ENCODE data around the gene CACNA1S. TPM values are rescaled to one million over a fixed set of nuclear protein-coding genes. Genes with fewer than 3 reads are reported as not detected.

The CACNA1S gene
- total and polyA plus RNA-seq, 2 of the 4 experiments (the other 2 are of a cell fraction): not detected

DNA sequence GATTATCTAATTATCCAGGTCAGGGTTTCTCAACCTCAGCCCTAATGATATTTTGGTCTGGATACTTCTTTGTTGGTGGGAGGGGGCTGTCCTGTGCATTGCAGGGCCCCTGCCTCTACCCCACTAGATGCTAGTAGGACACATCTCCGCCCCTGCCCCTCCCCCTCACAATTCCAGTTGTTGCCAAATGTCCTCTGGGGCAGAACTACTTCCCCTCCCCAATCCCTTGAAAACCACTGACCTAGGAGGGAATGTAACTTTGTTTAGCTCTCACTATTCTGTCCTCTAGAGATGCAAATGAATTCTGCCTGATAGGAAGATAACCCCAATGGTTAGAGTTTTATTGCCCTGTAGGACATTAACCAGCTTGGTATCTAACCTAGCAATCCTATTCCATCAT is 8.1 kb downstream of the CACNA1S start:
- Histone ChIP-seq H4K8ac (ENCODE audit: low read depth in 2 of 2, low read length in 2 of 2) (no peak overlapping the region), H3K9ac (ENCODE audit: low read depth, low read length) (no peak overlapping the region), H4K91ac (ENCODE audit: insufficient read depth, low read depth, low read length) (no peak overlapping the region), H3K9me1 (ENCODE audit: insufficient read depth, low read length) (no peaks in the 10 kb centered on the region), H3K4me3 (ENCODE audit: insufficient read depth, low read depth, low read length) (no peak overlapping the region), H2AFZ (replicated peaks; ENCODE audit: low read length, poor library complexity) (no peak overlapping the region), H2BK20ac (ENCODE audit: low read depth, low read length) (no peak overlapping the region), H2AK9ac (replicated peaks; ENCODE audit: low read depth, low read length, poor library complexity) (no peak overlapping the region), H2AK5ac (ENCODE audit: low read depth, low read length) (no peak overlapping the region), H2BK120ac (ENCODE audit: low read depth, low read length) (no peak overlapping the region), H3K27me3 (ENCODE audit: control insufficient read depth, insufficient read depth, low read length) (peaks cover 69% of the 10 kb centered on the region), H3K4me2 (ENCODE audit: low read depth, low read length) (no peak overlapping the region), H3K79me1 (ENCODE audit: low read depth in 1 of 2, low read length in 2 of 2) (no peaks in the 10 kb centered on the region), H2BK5ac (ENCODE audit: low read depth, low read length, poor library complexity, severe bottlenecking) (no peak overlapping the region), H2BK15ac (ENCODE audit: low read depth, low read length) (no peak overlapping the region), H3K4me1 (ENCODE audit: control insufficient read depth, insufficient read depth, low read length) (no peaks in the 10 kb centered on the region), H3K23ac (ENCODE audit: low read depth, low read length) (no peak overlapping the region), H3K9me3 (ENCODE audit: control insufficient read depth, insufficient read depth, low read length) (no peaks in the 10 kb centered on the region), H4K20me1 (ENCODE audit: insufficient read depth, low read length) (no peaks in the 10 kb centered on the region), H3K18ac (ENCODE audit: low read depth, low read length) (no peak overlapping the region), H3K14ac (replicated peaks; ENCODE audit: low read depth, low read length) (no peak overlapping the region), H4K5ac (ENCODE audit: low read depth, low read length) (no peak overlapping the region), H3K4ac (ENCODE audit: low read depth, low read length) (no peak overlapping the region), H3K36me3 (ENCODE audit: control insufficient read depth, insufficient read depth, low read length) (no peaks in the 10 kb centered on the region), H3K56ac (ENCODE audit: extremely low read depth, insufficient read depth, low read length) (no peak overlapping the region), H3K27ac (ENCODE audit: insufficient read depth, low read length) (no peak overlapping the region)
- no CpG with 5 or more reads among the region's 1 CpG for WGBS, 2 experiments (ENCODE audit: extremely low coverage in 2 of 2, insufficient read length in 1 of 2)
- in situ Hi-C loops (cut with MboI; ENCODE audit: low sequenced_read_pairs): no loop called here
- ChIA-PET POLR2A (ENCODE audit: unreplicated experiment) (no interaction called here), CTCF (interaction anchor here (1.0 kb wide), 1 partner anchor 55 kb away, joined by 3 read pairs; no protein-coding TSS in a partner anchor)
- no TSS peak for BruUV-seq (replicated peaks)
- dilution Hi-C loops (cut with HindIII; ENCODE audit: low sequenced_read_pairs, unreplicated experiment): no loop called here
- TF ChIP-seq CHD1 (IDR thresholded peaks at IDR 0.05; ENCODE audit: low read depth, low read length): no peak
- no peak for TF ChIP-seq RFX5 (IDR thresholded peaks at IDR 0.05; ENCODE audit: low read depth, low read length)
- no peak for TF ChIP-seq RCOR1 (IDR thresholded peaks at IDR 0.05; ENCODE audit: insufficient replicate concordance, low read length)
- TF ChIP-seq BHLHE40 (IDR thresholded peaks at IDR 0.05; ENCODE audit: low read depth, low read length): no peak
- no peak for TF ChIP-seq MAZ (IDR thresholded peaks at IDR 0.05; ENCODE audit: borderline replicate concordance, low read depth, low read length)
- no peak for TF ChIP-seq ELK1 (IDR thresholded peaks at IDR 0.05; ENCODE audit: borderline replicate concordance, low read depth, low read length)
- no peak for TF ChIP-seq MXI1 (IDR thresholded peaks at IDR 0.05; ENCODE audit: borderline replicate concordance, low read depth, low read length)
- TF ChIP-seq CEBPB (IDR thresholded peaks at IDR 0.05; ENCODE audit: low read depth, low read length): no peak
- TF ChIP-seq MAFK (IDR thresholded peaks at IDR 0.05; ENCODE audit: low read depth, low read length): no peak
- DNase-seq: no peak
- no peak for ATAC-seq (ENCODE audit: low read depth)
- intact Hi-C loops (cut with micrococcal nuclease): no loop called here

Data from IMR-90 (cell line).